Upper lobe of left lung (tissue), 4 donors: ENCODE data around the gene KRT4.

Experiments used
- POLR2A ChIP-seq, 4 donors: fragments of 450-650 bp; IDR thresholded peaks; one replicate each; pipeline ENCODE4 v1.5.1; 2016 to 2017; ENCODE audit warnings: antibody characterized with exemption in 4 of 4, mild to moderate bottlenecking in 2 of 4
- POLR2AphosphoS5 ChIP-seq, 2 donors: sonication (generic); formaldehyde crosslinking; IDR thresholded peaks; one replicate each; pipeline ENCODE4 v1.5.1; 2017; ENCODE audit warnings: antibody characterized with exemption in 2 of 2
- TF ChIP-seq, protein P1 (sequence below), 6 experiments: fragments of 450-650 bp in 4 of 6; fragments of 200-600 bp in 2 of 6; sonication (generic) in 2 of 6; IDR thresholded peaks; one replicate each; pipeline ENCODE4 v1.5.1; 2016 to 2019; ENCODE audit warnings: antibody characterized with exemption in 6 of 6

DNA sequence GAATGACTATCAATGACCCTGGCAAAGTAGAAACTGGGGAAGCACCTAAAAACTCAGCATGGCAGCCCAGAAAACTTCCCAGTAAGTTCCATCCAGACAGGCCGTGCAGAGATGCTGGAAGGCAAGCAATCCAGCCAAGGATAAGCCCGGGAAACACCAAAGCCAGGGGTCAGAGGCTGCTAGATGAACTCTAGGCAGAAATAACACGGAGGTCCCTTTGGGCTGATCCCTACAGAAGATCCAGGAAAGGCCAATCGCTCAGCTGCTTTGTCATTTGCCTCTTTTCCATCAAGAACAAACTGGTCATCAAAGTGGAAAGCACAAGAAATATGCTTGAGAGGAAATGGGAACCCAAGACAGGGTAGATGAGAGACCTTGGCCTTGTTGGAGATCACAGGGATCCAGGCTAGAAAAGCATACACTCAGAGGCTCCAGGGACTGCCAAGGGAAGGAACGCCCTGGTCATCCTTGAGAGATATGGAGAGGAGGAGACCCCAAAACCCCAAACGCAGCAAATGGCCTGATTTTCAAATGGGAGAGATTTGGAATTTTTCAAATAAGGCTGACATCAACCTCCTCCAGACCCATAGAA lies 13.7 kb upstream of the KRT4 start:
- TF ChIP-seq POLR2A (IDR thresholded peaks at IDR 0.05): no peak
- TF ChIP-seq, protein P1, sequence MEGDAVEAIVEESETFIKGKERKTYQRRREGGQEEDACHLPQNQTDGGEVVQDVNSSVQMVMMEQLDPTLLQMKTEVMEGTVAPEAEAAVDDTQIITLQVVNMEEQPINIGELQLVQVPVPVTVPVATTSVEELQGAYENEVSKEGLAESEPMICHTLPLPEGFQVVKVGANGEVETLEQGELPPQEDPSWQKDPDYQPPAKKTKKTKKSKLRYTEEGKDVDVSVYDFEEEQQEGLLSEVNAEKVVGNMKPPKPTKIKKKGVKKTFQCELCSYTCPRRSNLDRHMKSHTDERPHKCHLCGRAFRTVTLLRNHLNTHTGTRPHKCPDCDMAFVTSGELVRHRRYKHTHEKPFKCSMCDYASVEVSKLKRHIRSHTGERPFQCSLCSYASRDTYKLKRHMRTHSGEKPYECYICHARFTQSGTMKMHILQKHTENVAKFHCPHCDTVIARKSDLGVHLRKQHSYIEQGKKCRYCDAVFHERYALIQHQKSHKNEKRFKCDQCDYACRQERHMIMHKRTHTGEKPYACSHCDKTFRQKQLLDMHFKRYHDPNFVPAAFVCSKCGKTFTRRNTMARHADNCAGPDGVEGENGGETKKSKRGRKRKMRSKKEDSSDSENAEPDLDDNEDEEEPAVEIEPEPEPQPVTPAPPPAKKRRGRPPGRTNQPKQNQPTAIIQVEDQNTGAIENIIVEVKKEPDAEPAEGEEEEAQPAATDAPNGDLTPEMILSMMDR (IDR thresholded peaks at IDR 0.05): no peak
- no peak for TF ChIP-seq POLR2AphosphoS5 (IDR thresholded peaks at IDR 0.05)
